Gastroesophageal sphincter (tissue), 3 donors: ENCODE results near the gene CES2.

Experiments used
- EP300 ChIP-seq: sonication (generic); formaldehyde crosslinking; IDR thresholded peaks from one replicate; pipeline ENCODE4 v1.6.1; 2017; ENCODE audit warnings: antibody characterized with exemption, mild to moderate bottlenecking
- POLR2A ChIP-seq, 2 donors: fragments of 450-650 bp; IDR thresholded peaks; one replicate each; pipeline ENCODE4 v1.6.1; 2017; ENCODE audit warnings: antibody characterized with exemption in 2 of 2, mild to moderate bottlenecking in 2 of 2, moderate library complexity in 1 of 2
- TF ChIP-seq, protein P1 (sequence below), 4 experiments: fragments of 200-600 bp in 2 of 4; fragments of 450-650 bp in 2 of 4; sonication (generic) in 1 of 4; IDR thresholded peaks; one replicate each; pipeline ENCODE4 v1.5.1; 2017 to 2019; ENCODE audit warnings: antibody characterized with exemption in 4 of 4, mild to moderate bottlenecking in 2 of 4, moderate library complexity in 2 of 4

DNA sequence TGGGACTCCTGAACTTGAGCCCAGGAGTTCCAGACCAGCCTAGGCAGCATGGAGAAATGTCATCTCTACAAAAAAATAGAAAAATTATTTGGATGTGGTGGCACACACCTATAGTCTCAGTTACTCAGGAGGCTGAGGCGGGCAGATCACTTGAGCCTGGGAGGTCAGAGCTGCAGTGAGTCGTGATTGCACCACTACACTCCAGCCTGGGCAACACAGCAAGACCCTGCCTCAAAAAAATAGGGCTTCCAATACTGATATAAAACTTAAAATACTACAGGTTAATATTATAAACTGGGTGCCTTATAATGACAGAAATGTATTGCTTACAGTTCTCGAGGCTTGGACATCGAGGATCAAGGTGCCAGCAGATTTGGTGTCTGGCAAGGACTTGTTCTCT lies 10.6 kb downstream of the CES2 start:
- TF ChIP-seq, protein P1, sequence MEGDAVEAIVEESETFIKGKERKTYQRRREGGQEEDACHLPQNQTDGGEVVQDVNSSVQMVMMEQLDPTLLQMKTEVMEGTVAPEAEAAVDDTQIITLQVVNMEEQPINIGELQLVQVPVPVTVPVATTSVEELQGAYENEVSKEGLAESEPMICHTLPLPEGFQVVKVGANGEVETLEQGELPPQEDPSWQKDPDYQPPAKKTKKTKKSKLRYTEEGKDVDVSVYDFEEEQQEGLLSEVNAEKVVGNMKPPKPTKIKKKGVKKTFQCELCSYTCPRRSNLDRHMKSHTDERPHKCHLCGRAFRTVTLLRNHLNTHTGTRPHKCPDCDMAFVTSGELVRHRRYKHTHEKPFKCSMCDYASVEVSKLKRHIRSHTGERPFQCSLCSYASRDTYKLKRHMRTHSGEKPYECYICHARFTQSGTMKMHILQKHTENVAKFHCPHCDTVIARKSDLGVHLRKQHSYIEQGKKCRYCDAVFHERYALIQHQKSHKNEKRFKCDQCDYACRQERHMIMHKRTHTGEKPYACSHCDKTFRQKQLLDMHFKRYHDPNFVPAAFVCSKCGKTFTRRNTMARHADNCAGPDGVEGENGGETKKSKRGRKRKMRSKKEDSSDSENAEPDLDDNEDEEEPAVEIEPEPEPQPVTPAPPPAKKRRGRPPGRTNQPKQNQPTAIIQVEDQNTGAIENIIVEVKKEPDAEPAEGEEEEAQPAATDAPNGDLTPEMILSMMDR (IDR thresholded peaks at IDR 0.05), result no peak
- TF ChIP-seq EP300, result no peak
- no peak for TF ChIP-seq POLR2A (IDR thresholded peaks at IDR 0.05)
